Measurements from ENCODE around the gene ENSA. TPM values are rescaled to one million over a fixed set of nuclear protein-coding genes. Genes with fewer than 3 reads are reported as not detected.

ENSA gene
- total and polyA plus RNA-seq, 2 of the 4 experiments (the other 2 are of a cell fraction): 53.2 to 96.5 TPM

DNA sequence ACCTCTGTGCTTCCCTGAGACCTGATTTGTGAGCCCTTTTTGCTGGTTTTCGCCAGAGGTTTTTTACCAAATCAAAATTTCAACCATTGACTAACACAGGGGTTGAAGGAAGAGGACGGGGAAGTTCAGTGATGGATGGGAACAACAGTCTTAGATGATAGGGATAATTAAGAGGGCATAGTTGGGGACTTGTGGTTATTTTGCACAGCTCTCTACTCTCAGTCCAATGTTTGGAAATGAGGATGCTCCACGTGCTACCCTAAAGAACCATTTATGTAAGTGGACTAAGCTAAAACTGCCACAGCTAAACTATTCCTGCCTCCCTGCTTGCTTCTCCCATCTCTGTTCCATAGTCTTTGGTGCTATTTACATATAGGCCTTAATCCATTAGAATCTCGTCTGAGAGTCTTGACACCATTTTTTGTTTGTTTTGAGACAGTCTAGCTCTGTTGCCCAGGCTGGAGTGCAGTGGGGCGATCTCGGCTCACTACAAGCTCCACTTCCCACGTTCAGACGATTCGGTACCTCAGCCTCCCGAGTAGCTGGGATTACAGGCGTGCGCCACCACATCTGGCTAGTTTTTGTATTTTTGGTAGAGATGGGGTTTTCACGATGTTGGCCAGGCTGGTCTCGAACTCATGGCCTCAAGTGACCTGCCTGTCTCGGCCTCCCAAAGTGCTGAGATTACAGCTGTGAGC lies 49.3 kb downstream of the ENSA start:
- Histone ChIP-seq H2AK9ac (replicated peaks; ENCODE audit: low read depth, low read length, poor library complexity) (peak overlapping the region; percentile 1), H3K14ac (replicated peaks; ENCODE audit: low read depth, low read length) (peak overlapping the region; percentile 97), H2AK5ac (ENCODE audit: low read depth, low read length) (peak overlapping the region; percentile 45), H3K36me3 (ENCODE audit: control insufficient read depth, insufficient read depth, low read length) (peaks cover 28% of the 10 kb centered on the region), H3K9me3 (ENCODE audit: control insufficient read depth, insufficient read depth, low read length) (no peaks in the 10 kb centered on the region), H3K27me3 (ENCODE audit: control insufficient read depth, insufficient read depth, low read length) (no peaks in the 10 kb centered on the region), H3K4me1 (ENCODE audit: control insufficient read depth, insufficient read depth, low read length) (peaks cover 5% of the 10 kb centered on the region), H3K56ac (ENCODE audit: extremely low read depth, insufficient read depth, low read length) (peak overlapping the region; percentile 99), H2AFZ (replicated peaks; ENCODE audit: low read length, poor library complexity) (peak overlapping the region; percentile 89), H3K9me1 (ENCODE audit: insufficient read depth, low read length) (peaks cover 3% of the 10 kb centered on the region; the same call in 1 of the 2 replicates), H3K27ac (ENCODE audit: insufficient read depth, low read length) (peak overlapping the region; percentile 95), H2BK120ac (ENCODE audit: low read depth, low read length) (peak overlapping the region; percentile 88), H3K23ac (ENCODE audit: low read depth, low read length) (peak overlapping the region; percentile 90), H4K20me1 (ENCODE audit: insufficient read depth, low read length) (peaks cover 43% of the 10 kb centered on the region), H3K4me2 (ENCODE audit: low read depth, low read length) (peak overlapping the region; percentile 94), H2BK20ac (ENCODE audit: low read depth, low read length) (peak overlapping the region; percentile 47; the same call in 1 of the 2 replicates), H4K5ac (ENCODE audit: low read depth, low read length) (peak overlapping the region; percentile 92), H3K4me3 (ENCODE audit: insufficient read depth, low read depth, low read length) (peak overlapping the region; percentile 56), H2BK5ac (ENCODE audit: low read depth, low read length, poor library complexity, severe bottlenecking) (peak overlapping the region; percentile 93), H4K91ac (ENCODE audit: insufficient read depth, low read depth, low read length) (peak overlapping the region; percentile 95), H3K18ac (ENCODE audit: low read depth, low read length) (peak overlapping the region; percentile 93), H2BK15ac (ENCODE audit: low read depth, low read length) (peak overlapping the region; percentile 61), H3K79me1 (ENCODE audit: low read depth in 1 of 2, low read length in 2 of 2) (peaks cover 11 to 16% of the 10 kb centered on the region in 2 experiments; a peak in 3 of 4 replicates), H4K8ac (ENCODE audit: low read depth in 2 of 2, low read length in 2 of 2) (peak overlapping the region; percentile 72 to 99), H3K9ac (ENCODE audit: low read depth, low read length) (peak overlapping the region; percentile 93), H3K4ac (ENCODE audit: low read depth, low read length) (peak overlapping the region; percentile 94)
- intact Hi-C loops (cut with micrococcal nuclease) (loop anchor here (2.0 kb wide), 2 partner anchors 31 to 233 kb away; no protein-coding TSS in a partner anchor), dilution Hi-C loops (cut with HindIII; ENCODE audit: low sequenced_read_pairs, unreplicated experiment) (no loop called here), in situ Hi-C loops (cut with MboI; ENCODE audit: low sequenced_read_pairs) (loop anchor here (5.0 kb wide), 1 partner anchor 32 kb away; no protein-coding TSS in a partner anchor)
- ChIA-PET POLR2A (ENCODE audit: unreplicated experiment) (interaction anchor here (0.6 to 1.6 kb wide), 12 partner anchors 9 to 328 kb away, joined by 3 to 24 read pairs (median 4); partner anchors contain the start of gene ENSA), CTCF (interaction anchor here (1.0 to 3.4 kb wide), 5 partner anchors 16 to 40 kb away, joined by 3 to 8 read pairs (median 5); no protein-coding TSS in a partner anchor)
- no peak for DNase-seq
- BruUV-seq (replicated peaks): TSS peak; percentile 90
- TF ChIP-seq CHD1 (IDR thresholded peaks at IDR 0.05; ENCODE audit: low read depth, low read length) (no peak), MAZ (IDR thresholded peaks at IDR 0.05; ENCODE audit: borderline replicate concordance, low read depth, low read length) (no peak), FOS (IDR thresholded peaks at IDR 0.05; ENCODE audit: low read depth, low read length) (no peak), RCOR1 (IDR thresholded peaks at IDR 0.05; ENCODE audit: insufficient replicate concordance, low read length) (no peak), MAFK (IDR thresholded peaks at IDR 0.05; ENCODE audit: low read depth, low read length) (no peak), RFX5 (IDR thresholded peaks at IDR 0.05; ENCODE audit: low read depth, low read length) (no peak), CEBPB (IDR thresholded peaks at IDR 0.05; ENCODE audit: low read depth, low read length) (no peak), POLR2A (IDR thresholded peaks at IDR 0.05; ENCODE audit: low read depth, low read length) (no peak), RAD21 (IDR thresholded peaks at IDR 0.05; ENCODE audit: low read length) (no peak), SMC3 (IDR thresholded peaks at IDR 0.05; ENCODE audit: low read depth, low read length) (no peak)
- TF ChIP-seq, protein P1, sequence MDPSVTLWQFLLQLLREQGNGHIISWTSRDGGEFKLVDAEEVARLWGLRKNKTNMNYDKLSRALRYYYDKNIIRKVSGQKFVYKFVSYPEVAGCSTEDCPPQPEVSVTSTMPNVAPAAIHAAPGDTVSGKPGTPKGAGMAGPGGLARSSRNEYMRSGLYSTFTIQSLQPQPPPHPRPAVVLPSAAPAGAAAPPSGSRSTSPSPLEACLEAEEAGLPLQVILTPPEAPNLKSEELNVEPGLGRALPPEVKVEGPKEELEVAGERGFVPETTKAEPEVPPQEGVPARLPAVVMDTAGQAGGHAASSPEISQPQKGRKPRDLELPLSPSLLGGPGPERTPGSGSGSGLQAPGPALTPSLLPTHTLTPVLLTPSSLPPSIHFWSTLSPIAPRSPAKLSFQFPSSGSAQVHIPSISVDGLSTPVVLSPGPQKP (IDR thresholded peaks at IDR 0.05; ENCODE audit: borderline replicate concordance, low read depth, low read length): no peak
- TF ChIP-seq, protein P2, sequence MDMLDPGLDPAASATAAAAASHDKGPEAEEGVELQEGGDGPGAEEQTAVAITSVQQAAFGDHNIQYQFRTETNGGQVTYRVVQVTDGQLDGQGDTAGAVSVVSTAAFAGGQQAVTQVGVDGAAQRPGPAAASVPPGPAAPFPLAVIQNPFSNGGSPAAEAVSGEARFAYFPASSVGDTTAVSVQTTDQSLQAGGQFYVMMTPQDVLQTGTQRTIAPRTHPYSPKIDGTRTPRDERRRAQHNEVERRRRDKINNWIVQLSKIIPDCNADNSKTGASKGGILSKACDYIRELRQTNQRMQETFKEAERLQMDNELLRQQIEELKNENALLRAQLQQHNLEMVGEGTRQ (IDR thresholded peaks at IDR 0.05; ENCODE audit: low read depth, low read length): no peak
- TF ChIP-seq, protein P3, sequence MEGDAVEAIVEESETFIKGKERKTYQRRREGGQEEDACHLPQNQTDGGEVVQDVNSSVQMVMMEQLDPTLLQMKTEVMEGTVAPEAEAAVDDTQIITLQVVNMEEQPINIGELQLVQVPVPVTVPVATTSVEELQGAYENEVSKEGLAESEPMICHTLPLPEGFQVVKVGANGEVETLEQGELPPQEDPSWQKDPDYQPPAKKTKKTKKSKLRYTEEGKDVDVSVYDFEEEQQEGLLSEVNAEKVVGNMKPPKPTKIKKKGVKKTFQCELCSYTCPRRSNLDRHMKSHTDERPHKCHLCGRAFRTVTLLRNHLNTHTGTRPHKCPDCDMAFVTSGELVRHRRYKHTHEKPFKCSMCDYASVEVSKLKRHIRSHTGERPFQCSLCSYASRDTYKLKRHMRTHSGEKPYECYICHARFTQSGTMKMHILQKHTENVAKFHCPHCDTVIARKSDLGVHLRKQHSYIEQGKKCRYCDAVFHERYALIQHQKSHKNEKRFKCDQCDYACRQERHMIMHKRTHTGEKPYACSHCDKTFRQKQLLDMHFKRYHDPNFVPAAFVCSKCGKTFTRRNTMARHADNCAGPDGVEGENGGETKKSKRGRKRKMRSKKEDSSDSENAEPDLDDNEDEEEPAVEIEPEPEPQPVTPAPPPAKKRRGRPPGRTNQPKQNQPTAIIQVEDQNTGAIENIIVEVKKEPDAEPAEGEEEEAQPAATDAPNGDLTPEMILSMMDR (conservative IDR thresholded peaks at IDR 0.05; ENCODE audit: low read depth, low read length): no peak
- WGBS, 2 experiments (ENCODE audit: extremely low coverage in 2 of 2, insufficient read length in 1 of 2): 90% methylated on average over 11 of the region's 15 CpGs; no CpG with 5 or more reads in 1 of the 2 experiments
- ATAC-seq (ENCODE audit: low read depth): no peak; the same call in 1 of the 2 replicates
